ENCODE data around the gene PPP2R5D.

Gene PPP2R5D

GRCh38 chr6:42970871-42971612 lies 13.3 kb upstream of the PPP2R5D start:
- no peak overlapping the region for H3K4me2 ChIP-seq (ENCODE audit: low read length)
- H3K9me3 ChIP-seq (ENCODE audit: insufficient read depth, low read length), result no peaks in the 10 kb centered on the region

GRCh38 chr6:42971746-42972327 lies 12.5 kb upstream of the PPP2R5D start:
- Histone ChIP-seq H3K9ac (ENCODE audit: low read length) (no peak overlapping the region), H3K36me3 (replicated peaks; ENCODE audit: low read depth, low read length) (peaks cover 6% of the 10 kb centered on the region), H3K4me3 (ENCODE audit: low read length) (no peak overlapping the region), H2AFZ (ENCODE audit: low read depth, low read length) (no peak overlapping the region), H3K79me2 (ENCODE audit: low read length) (peaks cover 1% of the 10 kb centered on the region; the same call in 1 of the 2 replicates), H3K4me1 (ENCODE audit: low read length) (no peaks in the 10 kb centered on the region), H3K27me3 (ENCODE audit: low read depth, low read length) (no peaks in the 10 kb centered on the region), H4K20me1 (ENCODE audit: insufficient read depth, low read length) (no peaks in the 10 kb centered on the region), H3K4me2 (ENCODE audit: low read length) (no peak overlapping the region), H3K27ac (ENCODE audit: low read length) (no peak overlapping the region), H3K9me3 (ENCODE audit: insufficient read depth, low read length) (no peaks in the 10 kb centered on the region)
- TF ChIP-seq CTCF (IDR thresholded peaks at IDR 0.05; ENCODE audit: low read depth, low read length) (no peak), EZH2phosphoT487 (IDR thresholded peaks at IDR 0.05; ENCODE audit: low read depth) (no peak)

More at GRCh38 chr6:42970871-42971612, 13.3 kb upstream of the PPP2R5D start:
- no peak overlapping the region for H3K4me3 ChIP-seq (ENCODE audit: low read length)
- TF ChIP-seq EZH2phosphoT487 (IDR thresholded peaks at IDR 0.05; ENCODE audit: low read depth) (no peak), CTCF (IDR thresholded peaks at IDR 0.05; ENCODE audit: low read depth, low read length) (no peak)
- H3K36me3 ChIP-seq (replicated peaks; ENCODE audit: low read depth, low read length), result peaks cover 5% of the 10 kb centered on the region
- H3K4me1 ChIP-seq (ENCODE audit: low read length), result no peaks in the 10 kb centered on the region
- no peak overlapping the region for H3K27ac ChIP-seq (ENCODE audit: low read length)
- H4K20me1 ChIP-seq (ENCODE audit: insufficient read depth, low read length), result no peaks in the 10 kb centered on the region
- H2AFZ ChIP-seq (ENCODE audit: low read depth, low read length), result no peak overlapping the region
- H3K27me3 ChIP-seq (ENCODE audit: low read depth, low read length), result no peaks in the 10 kb centered on the region
- no peaks in the 10 kb centered on the region for H3K79me2 ChIP-seq (ENCODE audit: low read length)
- H3K9ac ChIP-seq (ENCODE audit: low read length), result no peak overlapping the region

DNA sequence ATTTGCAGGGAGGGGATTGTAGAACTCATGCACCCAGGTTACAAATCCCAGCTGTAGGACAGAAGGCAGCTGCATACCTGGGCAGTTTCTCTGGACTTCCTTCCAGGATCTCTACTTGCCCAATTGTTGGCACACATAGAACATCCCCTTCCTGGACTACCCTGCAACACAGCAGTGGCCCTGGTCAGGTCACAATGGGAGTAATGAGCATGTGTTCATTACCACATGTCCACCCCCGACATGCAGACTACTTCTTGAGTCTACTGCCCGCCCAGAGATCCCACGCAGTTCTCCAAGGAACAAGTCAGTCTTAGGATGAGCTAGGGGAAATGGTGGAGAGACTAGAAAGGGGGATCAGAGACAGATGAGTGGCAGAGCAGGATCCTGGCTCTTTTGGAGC lies 10.4 kb upstream of the PPP2R5D start:
- no peak overlapping the region for H3K27ac ChIP-seq (ENCODE audit: low read length)
- no peak overlapping the region for H2AFZ ChIP-seq (ENCODE audit: low read depth, low read length)
- TF ChIP-seq CTCF (IDR thresholded peaks at IDR 0.05; ENCODE audit: low read depth, low read length), result no peak
- no peak for TF ChIP-seq EZH2phosphoT487 (IDR thresholded peaks at IDR 0.05; ENCODE audit: low read depth)
- H3K4me2 ChIP-seq (ENCODE audit: low read length), result no peak overlapping the region
- peaks cover 11% of the 10 kb centered on the region for H3K36me3 ChIP-seq (replicated peaks; ENCODE audit: low read depth, low read length)
- H3K9me3 ChIP-seq (ENCODE audit: insufficient read depth, low read length), result no peaks in the 10 kb centered on the region
- peaks cover 21% of the 10 kb centered on the region for H3K79me2 ChIP-seq (ENCODE audit: low read length)
- H3K27me3 ChIP-seq (ENCODE audit: low read depth, low read length), result no peaks in the 10 kb centered on the region
- no peak overlapping the region for H3K9ac ChIP-seq (ENCODE audit: low read length)
- H4K20me1 ChIP-seq (ENCODE audit: insufficient read depth, low read length), result no peaks in the 10 kb centered on the region
- H3K4me1 ChIP-seq (ENCODE audit: low read length), result peaks cover 8% of the 10 kb centered on the region; the same call in 1 of the 2 replicates
- no peak overlapping the region for H3K4me3 ChIP-seq (ENCODE audit: low read length)

GRCh38 chr6:42974919-42975505 lies 9.4 kb upstream of the PPP2R5D start:
- H3K79me2 ChIP-seq (ENCODE audit: low read length), result peaks cover 26% of the 10 kb centered on the region
- H3K4me1 ChIP-seq (ENCODE audit: low read length), result peaks cover 14% of the 10 kb centered on the region; the same call in 1 of the 2 replicates
- H3K4me2 ChIP-seq (ENCODE audit: low read length), result no peak overlapping the region
- H3K4me3 ChIP-seq (ENCODE audit: low read length), result no peak overlapping the region
- no peaks in the 10 kb centered on the region for H3K27me3 ChIP-seq (ENCODE audit: low read depth, low read length)
- no peaks in the 10 kb centered on the region for H3K9me3 ChIP-seq (ENCODE audit: insufficient read depth, low read length)
- H2AFZ ChIP-seq (ENCODE audit: low read depth, low read length), result no peak overlapping the region
- H3K27ac ChIP-seq (ENCODE audit: low read length), result no peak overlapping the region
- no peak overlapping the region for H3K9ac ChIP-seq (ENCODE audit: low read length)
- H4K20me1 ChIP-seq (ENCODE audit: insufficient read depth, low read length), result no peaks in the 10 kb centered on the region
- H3K36me3 ChIP-seq (replicated peaks; ENCODE audit: low read depth, low read length), result peaks cover 11% of the 10 kb centered on the region
- no peak for TF ChIP-seq EZH2phosphoT487 (IDR thresholded peaks at IDR 0.05; ENCODE audit: low read depth)
- no peak for TF ChIP-seq CTCF (IDR thresholded peaks at IDR 0.05; ENCODE audit: low read depth, low read length)
